T follicular helper cell (primary cell): ENCODE measurements around the gene ANGPT4.

Experiments used
- DNase-seq: peaks from one replicate; pipeline ENCODE4 v3.0.0-alpha.2; 2020; ENCODE audit warnings: low read depth

The ANGPT4 gene

GRCh38 chr20:824490-824889 is 91.6 kb downstream of the ANGPT4 start:
- no peak for DNase-seq

GRCh38 chr20:823574-823902 is 92.6 kb downstream of the ANGPT4 start:
- no peak for DNase-seq

- no peak for DNase-seq
Observed at GRCh38 chr20:822651-823573, 93.2 kb downstream of the ANGPT4 start.

- no peak for DNase-seq
Observed at GRCh38 chr20:821731-822065, 94.4 kb downstream of the ANGPT4 start.

- no peak for DNase-seq
Observed at GRCh38 chr20:821046-821730, 94.9 kb downstream of the ANGPT4 start.

DNA sequence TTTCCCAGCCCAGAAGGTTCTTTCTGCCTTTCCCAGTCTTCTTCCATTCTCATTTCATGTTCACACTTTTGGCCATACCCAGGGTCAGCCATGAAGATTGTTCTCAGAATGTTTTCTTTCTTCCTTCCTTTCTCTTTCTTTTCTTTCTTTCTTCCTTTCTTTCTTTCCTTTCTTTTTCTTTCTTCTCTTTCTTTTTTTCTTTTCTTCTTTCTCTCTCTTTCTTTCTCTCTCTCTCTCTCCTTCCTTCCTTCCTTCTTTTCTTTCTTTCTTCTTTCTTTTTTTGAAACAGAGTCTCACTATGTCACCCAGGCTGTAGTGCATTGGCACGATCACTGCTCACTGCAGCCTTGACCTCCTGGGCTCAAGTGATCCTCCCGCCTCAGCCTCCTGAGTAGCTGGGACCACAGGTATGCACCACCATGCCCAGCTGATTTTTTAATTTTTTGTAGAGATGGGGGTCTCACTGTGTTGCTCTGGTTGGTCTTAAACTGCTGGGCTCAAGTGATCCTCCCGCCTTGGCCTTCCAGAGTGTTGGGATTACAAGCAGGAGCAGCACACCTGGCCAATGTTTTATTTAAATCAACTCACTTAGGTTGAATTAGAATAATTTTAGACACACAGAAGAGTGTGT is 95.7 kb downstream of the ANGPT4 start:
- DNase-seq = no peak
